Breast epithelium (tissue), 3 donors: ENCODE measurements around the gene HOXD9.

Experiments
- POLR2A ChIP-seq: fragments of 450-650 bp; IDR thresholded peaks from one replicate; pipeline ENCODE4 v1.6.1; 2016; ENCODE audit warnings: antibody characterized with exemption, mild to moderate bottlenecking, moderate library complexity
- TF ChIP-seq, protein P1 (sequence below), 3 donors: fragments of 450-650 bp; IDR thresholded peaks; one replicate each; pipeline ENCODE4 v1.5.1; 2016 to 2017; ENCODE audit warnings: antibody characterized with exemption in 3 of 3, mild to moderate bottlenecking in 3 of 3, moderate library complexity in 3 of 3

DNA sequence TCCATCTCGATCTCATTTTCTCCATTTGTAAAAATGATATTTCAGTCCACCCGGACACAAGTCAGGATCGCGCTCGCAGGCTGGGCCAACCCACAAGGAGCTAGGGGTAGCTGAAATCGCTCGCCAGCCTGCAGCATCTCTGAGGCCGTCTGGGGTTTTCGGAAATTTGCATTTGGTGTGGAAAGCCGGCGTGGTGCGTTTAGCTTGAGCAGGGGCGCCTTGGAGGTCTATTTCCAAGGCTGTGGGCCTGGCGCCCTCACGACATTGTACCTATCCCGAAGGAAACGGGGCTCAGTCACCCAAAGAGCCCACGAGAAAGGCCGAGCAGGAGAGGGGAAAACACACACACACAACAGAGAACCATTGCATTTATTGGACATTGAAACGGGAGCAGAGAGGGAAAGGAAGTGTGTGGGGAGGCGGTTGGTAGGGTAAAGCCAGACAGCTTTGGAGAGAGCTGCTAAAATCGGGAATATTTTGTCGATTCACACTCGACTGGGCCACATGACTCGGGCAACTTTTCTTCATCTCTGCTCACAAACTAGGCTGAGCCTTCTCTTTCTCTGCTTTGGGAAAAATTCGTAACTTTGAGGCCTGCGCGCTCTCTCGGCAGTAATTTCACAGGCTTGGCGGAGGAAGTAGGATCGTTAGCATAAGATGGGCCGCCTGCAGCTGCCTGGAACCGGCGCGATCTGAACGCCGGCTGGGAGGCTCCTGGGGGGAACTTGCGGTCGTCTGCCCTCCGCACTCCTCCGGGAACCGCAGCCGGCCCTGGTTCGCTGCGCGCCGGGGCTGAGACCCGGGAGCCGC lies 5.9 kb downstream of the HOXD9 start:
- TF ChIP-seq, protein P1, sequence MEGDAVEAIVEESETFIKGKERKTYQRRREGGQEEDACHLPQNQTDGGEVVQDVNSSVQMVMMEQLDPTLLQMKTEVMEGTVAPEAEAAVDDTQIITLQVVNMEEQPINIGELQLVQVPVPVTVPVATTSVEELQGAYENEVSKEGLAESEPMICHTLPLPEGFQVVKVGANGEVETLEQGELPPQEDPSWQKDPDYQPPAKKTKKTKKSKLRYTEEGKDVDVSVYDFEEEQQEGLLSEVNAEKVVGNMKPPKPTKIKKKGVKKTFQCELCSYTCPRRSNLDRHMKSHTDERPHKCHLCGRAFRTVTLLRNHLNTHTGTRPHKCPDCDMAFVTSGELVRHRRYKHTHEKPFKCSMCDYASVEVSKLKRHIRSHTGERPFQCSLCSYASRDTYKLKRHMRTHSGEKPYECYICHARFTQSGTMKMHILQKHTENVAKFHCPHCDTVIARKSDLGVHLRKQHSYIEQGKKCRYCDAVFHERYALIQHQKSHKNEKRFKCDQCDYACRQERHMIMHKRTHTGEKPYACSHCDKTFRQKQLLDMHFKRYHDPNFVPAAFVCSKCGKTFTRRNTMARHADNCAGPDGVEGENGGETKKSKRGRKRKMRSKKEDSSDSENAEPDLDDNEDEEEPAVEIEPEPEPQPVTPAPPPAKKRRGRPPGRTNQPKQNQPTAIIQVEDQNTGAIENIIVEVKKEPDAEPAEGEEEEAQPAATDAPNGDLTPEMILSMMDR (IDR thresholded peaks at IDR 0.05) = no peak
- TF ChIP-seq POLR2A = no peak
